GM12873 (cell line): ENCODE results near the gene NFIL3.

Source experiments
- CTCF ChIP-seq: IDR thresholded peaks from 2 replicates; pipeline ENCODE4 v1.5.1; 2012; ENCODE audit warnings: low read depth, mild to moderate bottlenecking, moderate library complexity, low read length, control low read depth; ENCODE audit not compliant: insufficient read depth; ENCODE audit errors: missing control alignments

Gene NFIL3

GRCh38 chr9:91423785-91424402 is at the start of gene NFIL3:
TSS of gene NFIL3 (minus strand) at chr9:91423832. CDS start at chr9:91410734, 13,098 bp downstream.
- TF ChIP-seq CTCF = no peak

GRCh38 chr9:91465420-91465819 is 41.8 kb upstream of the NFIL3 start:
- TF ChIP-seq CTCF = no peak

GRCh38 chr9:91458906-91459305 is 35.3 kb upstream of the NFIL3 start:
- TF ChIP-seq CTCF = no peak

- TF ChIP-seq CTCF = no peak
These were observed 29.2 kb upstream of the NFIL3 start for GRCh38 chr9:91452844-91453243.

- no peak for TF ChIP-seq CTCF
These were observed 28.0 kb upstream of the NFIL3 start for GRCh38 chr9:91451431-91452270.

GRCh38 chr9:91445135-91445534 is 21.5 kb upstream of the NFIL3 start:
- TF ChIP-seq CTCF = no peak

- TF ChIP-seq CTCF = no peak
These were observed 20.4 kb upstream of the NFIL3 start for GRCh38 chr9:91443994-91444392.
